GM18861 (cell line): ENCODE data around the gene DNM2.
"Not testable (repeated sequence)": the region's sequence is repeated elsewhere in the genome, so short reads cannot be mapped to it uniquely, and the experiment has no call there.

Source experiments
- ATAC-seq: cut with Tn5 transposase; IDR thresholded peaks from one replicate; pipeline ENCODE4 v1.9.1; 2021; ENCODE audit not compliant: unreplicated experiment

DNM2 gene

GRCh38 chr19:10724573-10725071 is 6.7 kb downstream of the DNM2 start:
- no peak for ATAC-seq

GRCh38 chr19:10725415-10725814 is 7.5 kb downstream of the DNM2 start:
- no peak for ATAC-seq

GRCh38 chr19:10726268-10726667 is 8.4 kb downstream of the DNM2 start:
- ATAC-seq = no peak

- no peak for ATAC-seq
Observed at GRCh38 chr19:10727685-10728201, 9.9 kb downstream of the DNM2 start.

- ATAC-seq = no peak
Observed at GRCh38 chr19:10729411-10729810, 11.5 kb downstream of the DNM2 start.

- no peak for ATAC-seq
Observed at GRCh38 chr19:10730932-10731331, 13.1 kb downstream of the DNM2 start.

- ATAC-seq = no peak
Observed at GRCh38 chr19:10735741-10736140, 17.9 kb downstream of the DNM2 start.

GRCh38 chr19:10736189-10736588 is 18.3 kb downstream of the DNM2 start:
- ATAC-seq = no peak

- ATAC-seq = no peak
Observed at GRCh38 chr19:10736916-10737551, 19.2 kb downstream of the DNM2 start.

GRCh38 chr19:10737722-10738121 is 19.8 kb downstream of the DNM2 start:
- ATAC-seq = no peak

- no peak for ATAC-seq
Observed at GRCh38 chr19:10740798-10741197, 22.9 kb downstream of the DNM2 start.

GRCh38 chr19:10742476-10742875 is 24.6 kb downstream of the DNM2 start:
- ATAC-seq = no peak

- ATAC-seq = no peak
Observed at GRCh38 chr19:10744253-10744798, 26.4 kb downstream of the DNM2 start.

- ATAC-seq = no peak
Observed at GRCh38 chr19:10744801-10745293, 27.0 kb downstream of the DNM2 start.

- ATAC-seq = not testable (repeated sequence)
Observed at GRCh38 chr19:10746437-10746836, 28.6 kb downstream of the DNM2 start.

- ATAC-seq = no peak
Observed at GRCh38 chr19:10747271-10747670, 29.4 kb downstream of the DNM2 start.

GRCh38 chr19:10747674-10748073 is 29.8 kb downstream of the DNM2 start:
- ATAC-seq = no peak

GRCh38 chr19:10748195-10748926 is 30.5 kb downstream of the DNM2 start:
- ATAC-seq = no peak

GRCh38 chr19:10748927-10749434 is 31.1 kb downstream of the DNM2 start:
- no peak for ATAC-seq

- no peak for ATAC-seq
Observed at GRCh38 chr19:10749435-10750384, 31.8 kb downstream of the DNM2 start.
